ENCODE data around the gene CHPT1. TPM values are rescaled to one million over a fixed set of nuclear protein-coding genes. Genes with fewer than 3 reads are reported as not detected.

Gene CHPT1
- total RNA-seq, 1 donor from 2014 or later: 65.3 TPM

- peaks cover 48% of the 10 kb centered on the region for H3K36me3 ChIP-seq
Observed at GRCh38 chr12:101773650-101774162, 76.3 kb downstream of the CHPT1 start.

GRCh38 chr12:101775816-101776215 lies 78.4 kb downstream of the CHPT1 start:
- intact Hi-C loops (cut with DNase I): no loop called here
- no peak for TF ChIP-seq CTCF (IDR thresholded peaks at IDR 0.05)
- H3K27ac ChIP-seq: no peak overlapping the region
- ATAC-seq: no peak
- peaks cover 38% of the 10 kb centered on the region for H3K36me3 ChIP-seq
- no peak for DNase-seq
- no peaks in the 10 kb centered on the region for H3K4me1 ChIP-seq
- no peaks in the 10 kb centered on the region for H3K9me3 ChIP-seq
- no peak overlapping the region for H3K4me3 ChIP-seq
- H3K27me3 ChIP-seq (ENCODE audit: low read depth): no peaks in the 10 kb centered on the region

More at GRCh38 chr12:101773650-101774162, 76.3 kb downstream of the CHPT1 start:
- Histone ChIP-seq H3K27ac (no peak overlapping the region), H3K4me1 (no peaks in the 10 kb centered on the region), H3K27me3 (ENCODE audit: low read depth) (no peaks in the 10 kb centered on the region), H3K9me3 (no peaks in the 10 kb centered on the region), H3K4me3 (no peak overlapping the region)
- DNase-seq (peak; percentile 51), ATAC-seq (peak; percentile 88 to 90)
- intact Hi-C loops (cut with DNase I): no loop called here
- peak; percentile 97 for TF ChIP-seq CTCF (IDR thresholded peaks at IDR 0.05)

GRCh38 chr12:101777485-101777884 lies 80.0 kb downstream of the CHPT1 start:
- peak in 1 of 2 donors; percentile 19 for ATAC-seq
- intact Hi-C loops (cut with DNase I): no loop called here

GRCh38 chr12:101777978-101778377 lies 80.5 kb downstream of the CHPT1 start:
- Histone ChIP-seq H3K27me3 (ENCODE audit: low read depth) (no peaks in the 10 kb centered on the region), H3K4me1 (no peaks in the 10 kb centered on the region), H3K4me3 (no peak overlapping the region), H3K36me3 (peaks cover 27% of the 10 kb centered on the region), H3K27ac (peak overlapping the region; percentile 9), H3K9me3 (no peaks in the 10 kb centered on the region)
- ATAC-seq: no peak
- no peak for DNase-seq
- intact Hi-C loops (cut with DNase I): no loop called here
- no peak for TF ChIP-seq CTCF (IDR thresholded peaks at IDR 0.05)

More at GRCh38 chr12:101777485-101777884, 80.0 kb downstream of the CHPT1 start:
- no peak for TF ChIP-seq CTCF (IDR thresholded peaks at IDR 0.05)
- H3K9me3 ChIP-seq: no peaks in the 10 kb centered on the region
- no peaks in the 10 kb centered on the region for H3K27me3 ChIP-seq (ENCODE audit: low read depth)
- peaks cover 27% of the 10 kb centered on the region for H3K36me3 ChIP-seq
- no peaks in the 10 kb centered on the region for H3K4me1 ChIP-seq
- H3K4me3 ChIP-seq: no peak overlapping the region
- peak overlapping the region; percentile 50 for H3K27ac ChIP-seq
- no peak for DNase-seq

Other genes starting within 250 kb of the CHPT1 start
- gene SPIC, start 222.3 kb upstream of the CHPT1 start, total RNA-seq: not detected
- not detected for gene MYBPC1, start 102.7 kb upstream of the CHPT1 start, total RNA-seq
- 0.71 TPM for gene SYCP3, start 41.8 kb downstream of the CHPT1 start, total RNA-seq
- 59.2 TPM for gene GNPTAB, start 133.3 kb downstream of the CHPT1 start, total RNA-seq
- 148 TPM for gene DRAM1, start 179.9 kb downstream of the CHPT1 start, total RNA-seq

Measured in lower lobe of right lung (tissue), 2 donors.